Right lobe of liver (tissue), 6 donors: ENCODE measurements around the gene TEDC1. TPM values are rescaled to one million over a fixed set of nuclear protein-coding genes. Genes with fewer than 3 reads are reported as not detected.

Experiments
- ATAC-seq, 4 donors: fragments of 200-7000 bp; cut with Tn5 transposase; one replicate each; pipeline ENCODE4 v1.9.1; 2020; ENCODE audit warnings: mild to moderate bottlenecking in 4 of 4, moderate library complexity in 4 of 4
- DNase-seq, 3 donors: peaks; one replicate each; pipeline ENCODE4 v3.0.0-alpha.2; 2020
- H3K27ac ChIP-seq, 3 donors: fragments of 200-600 bp; one replicate each; pipeline ENCODE4 v1.8.0; 2022
- H3K27me3 ChIP-seq, 2 donors: fragments of 200-600 bp; one replicate each; pipeline ENCODE4 v1.8.0; 2022
- H3K36me3 ChIP-seq, 4 donors: fragments of 200-600 bp; sonication (generic) in 1 of 4; one replicate each; pipeline versions ENCODE4 v1.5.1 to v1.8.0; 2017 to 2022; ENCODE audit warnings: control low read depth in 1 of 4
- H3K4me1 ChIP-seq, 4 donors: fragments of 200-600 bp; sonication (generic) in 1 of 4; one replicate each; pipeline versions ENCODE4 v1.5.1 to v1.8.0; 2017 to 2022; ENCODE audit warnings: control low read depth in 1 of 4
- H3K4me3 ChIP-seq, 3 donors: fragments of 200-600 bp; one replicate each; pipeline ENCODE4 v1.8.0; 2022
- H3K9me3 ChIP-seq, 4 donors: fragments of 200-600 bp; sonication (generic) in 1 of 4; one replicate each; pipeline versions ENCODE4 v1.5.1 to v1.8.0; 2017 to 2022; ENCODE audit warnings: control low read depth in 1 of 4
- POLR2A ChIP-seq: fragments of 450-650 bp; IDR thresholded peaks from one replicate; pipeline ENCODE4 v1.6.1; 2017; ENCODE audit warnings: antibody characterized with exemption, mild to moderate bottlenecking
- WGBS: methylation state at CpG from one replicate; pipeline ENCODE4 v1.1.6; 2018; ENCODE audit warnings: low coverage, low lambda C conversion rate; ENCODE audit not compliant: insufficient coverage; ENCODE audit errors: missing lambda C conversion rate; 5-methylcytosine and 5-hydroxymethylcytosine counted together
- intact Hi-C, 2 donors: fragments of 100-400 bp; cut with DNase I; formaldehyde crosslinking; loops; one replicate each; pipeline versions ENCODE4 v1.11.2 to v1.14.1; 2022
- total RNA-seq, 6 experiments: library from RNA; depleted of rRNA in 2 of 6; stranded (reverse); fragments of >200 nt in 2 of 6; fragmentation: NEBNext Ultra II Directional in 3 of 6; extraction: Animal tissue kit (Norgen Biotek cat#: 25700) in 3 of 6; gene quantifications; one replicate each; pipeline versions ENCODE4 v1.1.0 to v1.2.4, GENCODE V29; 2016 to 2023
- TF ChIP-seq, protein P1 (sequence below), 4 donors: fragments of 200-600 bp in 3 of 4; fragments of 450-650 bp in 1 of 4; IDR thresholded peaks; one replicate each; pipeline versions ENCODE4 v1.5.1 to v1.8.0; 2016 to 2022; ENCODE audit warnings: antibody characterized with exemption in 4 of 4, mild to moderate bottlenecking in 2 of 4
- donor health status: DM: no; HTN: yes; CAD: no.
- donor health status: DM: no; HTN: no; CAD: no.
- donor health status: DM: no; HTN: no; CAD: no.
- donor health status: DM: no; HTN: yes; CAD: no.
- donor health status: DM: no; HTN: yes; CAD: no.

Gene TEDC1
- total RNA-seq, 6 experiments from 2014 or later: 2.2 to 8.1 (median 3.9) TPM

- H3K27ac ChIP-seq: no peak overlapping the region
- H3K27me3 ChIP-seq: no peaks in the 10 kb centered on the region
- intact Hi-C loops: loop anchor here in 1 of 2 donors (5.0 kb wide), 1 partner anchor 167 kb away; no protein-coding TSS in a partner anchor
These were observed 43.5 kb downstream of the TEDC1 start for GRCh38 chr14:105534586-105534985.

GRCh38 chr14:105536051-105536450, 45.0 kb downstream of the TEDC1 start:
- no CpG with 5 or more reads among the region's 7 CpGs for WGBS
- Histone ChIP-seq H3K36me3 (no peaks in the 10 kb centered on the region), H3K27ac (no peak overlapping the region), H3K4me3 (no peak overlapping the region), H3K27me3 (no peaks in the 10 kb centered on the region), H3K9me3 (no peaks in the 10 kb centered on the region), H3K4me1 (no peaks in the 10 kb centered on the region)
- peak in 1 of 3 donors; percentile 39 for DNase-seq
- TF ChIP-seq, protein P1, sequence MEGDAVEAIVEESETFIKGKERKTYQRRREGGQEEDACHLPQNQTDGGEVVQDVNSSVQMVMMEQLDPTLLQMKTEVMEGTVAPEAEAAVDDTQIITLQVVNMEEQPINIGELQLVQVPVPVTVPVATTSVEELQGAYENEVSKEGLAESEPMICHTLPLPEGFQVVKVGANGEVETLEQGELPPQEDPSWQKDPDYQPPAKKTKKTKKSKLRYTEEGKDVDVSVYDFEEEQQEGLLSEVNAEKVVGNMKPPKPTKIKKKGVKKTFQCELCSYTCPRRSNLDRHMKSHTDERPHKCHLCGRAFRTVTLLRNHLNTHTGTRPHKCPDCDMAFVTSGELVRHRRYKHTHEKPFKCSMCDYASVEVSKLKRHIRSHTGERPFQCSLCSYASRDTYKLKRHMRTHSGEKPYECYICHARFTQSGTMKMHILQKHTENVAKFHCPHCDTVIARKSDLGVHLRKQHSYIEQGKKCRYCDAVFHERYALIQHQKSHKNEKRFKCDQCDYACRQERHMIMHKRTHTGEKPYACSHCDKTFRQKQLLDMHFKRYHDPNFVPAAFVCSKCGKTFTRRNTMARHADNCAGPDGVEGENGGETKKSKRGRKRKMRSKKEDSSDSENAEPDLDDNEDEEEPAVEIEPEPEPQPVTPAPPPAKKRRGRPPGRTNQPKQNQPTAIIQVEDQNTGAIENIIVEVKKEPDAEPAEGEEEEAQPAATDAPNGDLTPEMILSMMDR (IDR thresholded peaks at IDR 0.05): no peak
- no peak for TF ChIP-seq POLR2A
- ATAC-seq: no peak
- intact Hi-C loops: no loop called here

More at GRCh38 chr14:105534586-105534985, 43.5 kb downstream of the TEDC1 start:
- Histone ChIP-seq H3K9me3 (no peaks in the 10 kb centered on the region), H3K4me1 (no peaks in the 10 kb centered on the region), H3K36me3 (no peaks in the 10 kb centered on the region), H3K4me3 (no peak overlapping the region)
- ATAC-seq: no peak
- WGBS: 16% methylated on average over 5 of the region's 13 CpGs
- TF ChIP-seq POLR2A: no peak
- TF ChIP-seq, protein P1 (IDR thresholded peaks at IDR 0.05): no peak
- no peak for DNase-seq

DNA sequence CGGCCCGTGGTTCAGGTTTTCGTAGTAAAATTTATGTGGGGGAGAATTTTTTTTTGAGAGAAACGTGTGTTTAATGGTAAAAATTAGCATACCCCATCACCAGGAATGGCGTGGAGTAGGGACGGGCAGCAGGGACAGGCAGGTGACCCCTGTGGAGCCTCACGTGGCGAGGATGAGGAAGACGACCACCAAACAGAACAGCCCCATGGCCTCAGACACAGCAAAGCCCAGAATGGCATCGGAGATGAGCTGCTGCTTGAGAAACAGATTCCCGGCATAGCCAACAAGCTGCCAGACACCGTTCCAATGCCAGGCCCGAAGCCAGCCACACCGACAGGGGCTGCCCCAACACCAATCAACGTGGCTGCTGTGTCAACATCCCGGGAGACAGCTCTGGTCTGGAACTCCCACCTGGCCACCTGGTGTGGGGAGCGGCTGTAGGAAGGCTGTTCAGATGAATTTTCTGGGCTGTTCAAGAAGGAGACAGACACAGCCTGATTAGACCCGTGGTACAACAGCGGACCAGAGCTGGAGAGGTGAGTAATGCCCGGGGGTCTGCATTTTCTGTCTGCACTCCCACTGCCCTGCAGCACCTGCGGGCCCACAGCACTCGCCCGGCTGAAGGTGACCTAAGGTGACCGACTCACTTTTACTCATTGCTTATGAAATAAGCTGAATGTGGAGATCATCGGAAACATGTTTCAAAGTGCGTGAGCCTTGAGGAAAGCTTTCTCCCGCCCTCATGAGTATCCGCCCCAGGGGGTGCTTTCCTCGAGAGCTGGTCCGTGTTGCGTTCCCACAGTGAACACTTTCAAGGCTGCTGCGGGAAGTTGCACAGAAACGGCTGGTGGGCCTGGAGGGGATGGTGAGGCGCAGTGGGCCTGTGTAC, 45.9 kb downstream of the TEDC1 start:
- ATAC-seq (no peak), DNase-seq (peak in 1 of 3 donors; percentile 41)
- no peak for TF ChIP-seq POLR2A
- TF ChIP-seq, protein P1 (IDR thresholded peaks at IDR 0.05): no peak
- Histone ChIP-seq H3K9me3 (no peaks in the 10 kb centered on the region), H3K36me3 (no peaks in the 10 kb centered on the region), H3K27ac (no peak overlapping the region), H3K27me3 (no peaks in the 10 kb centered on the region), H3K4me1 (no peaks in the 10 kb centered on the region), H3K4me3 (no peak overlapping the region)
- 55% methylated on average over 24 of the region's 34 CpGs for WGBS
- intact Hi-C loops: no loop called here

DNA sequence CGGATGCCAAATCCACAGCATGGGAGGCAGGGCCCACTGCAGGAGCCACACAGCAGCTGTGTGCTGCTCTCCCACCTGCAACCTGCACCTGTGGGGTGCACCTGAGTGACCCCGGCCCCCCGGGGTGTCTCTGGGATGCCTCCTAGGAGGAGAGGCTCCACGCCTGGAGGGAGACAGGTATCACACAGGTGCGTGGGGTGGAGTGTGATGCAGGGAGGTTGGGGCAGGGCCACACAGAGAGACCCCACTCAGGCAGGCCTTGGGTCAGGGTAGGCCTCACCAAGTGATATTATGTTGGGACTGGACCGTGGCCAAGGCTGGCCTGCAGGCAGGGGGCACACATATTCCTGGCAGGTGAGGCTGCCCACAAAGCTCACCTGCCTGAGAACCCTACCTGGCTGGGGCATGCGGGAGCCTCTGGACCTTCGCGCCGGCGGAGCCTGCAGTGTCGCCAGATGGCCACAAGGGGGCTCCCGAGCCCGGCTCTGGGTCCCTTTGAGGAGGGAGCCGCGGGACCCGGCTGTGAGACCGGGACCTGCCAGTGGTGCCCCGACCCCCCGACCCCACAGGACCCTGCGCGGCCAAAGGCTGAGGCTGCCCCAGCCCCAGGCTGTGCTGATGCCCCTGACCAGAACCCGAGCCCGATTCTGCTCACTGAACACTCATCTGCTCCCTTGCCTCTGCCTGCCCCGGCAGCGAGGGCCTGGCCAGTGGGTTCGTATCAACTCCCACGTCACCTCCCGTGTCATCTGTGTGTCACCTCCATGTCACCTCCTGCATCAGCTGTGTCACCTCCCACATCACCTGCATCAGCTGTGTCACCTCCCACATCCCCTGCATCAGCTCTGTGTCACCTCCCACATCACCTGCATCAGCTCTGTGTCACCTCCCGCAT, 46.8 kb downstream of the TEDC1 start:
- ATAC-seq (peak; percentile 81 to 91 (median 90)), DNase-seq (peak in 2 of 3 donors; percentile 66 to 68)
- no peak overlapping the region for H3K4me3 ChIP-seq
- no peaks in the 10 kb centered on the region for H3K4me1 ChIP-seq
- intact Hi-C loops: no loop called here
- no peaks in the 10 kb centered on the region for H3K27me3 ChIP-seq
- WGBS: 16% methylated on average over 12 of the region's 30 CpGs
- H3K9me3 ChIP-seq: no peaks in the 10 kb centered on the region
- no peak overlapping the region for H3K27ac ChIP-seq
- TF ChIP-seq, protein P1 (IDR thresholded peaks at IDR 0.05): peak; percentile 79 to 99 (median 98)
- TF ChIP-seq POLR2A: no peak
- H3K36me3 ChIP-seq: no peaks in the 10 kb centered on the region
